GM03348 (cell line): ENCODE results near the gene AVP.

ENCODE experiments used
- DNase-seq: peaks from one replicate; pipeline ENCODE4 v3.0.0; 2012; ENCODE audit warnings: low spot score

Gene AVP

GRCh38 chr20:3109350-3110302, 25.1 kb upstream of the AVP start:
- DNase-seq = no peak

- no peak for DNase-seq
Observed at GRCh38 chr20:3107464-3108025, 23.0 kb upstream of the AVP start.

- no peak for DNase-seq
Observed at GRCh38 chr20:3106658-3107463, 22.3 kb upstream of the AVP start.

GRCh38 chr20:3106185-3106584, 21.7 kb upstream of the AVP start:
- DNase-seq = no peak

- no peak for DNase-seq
Observed at GRCh38 chr20:3105256-3106137, 21.0 kb upstream of the AVP start.

GRCh38 chr20:3103369-3104032, 19.0 kb upstream of the AVP start:
- no peak for DNase-seq

GRCh38 chr20:3102575-3103368, 18.2 kb upstream of the AVP start:
- DNase-seq = no peak

- DNase-seq = no peak
Observed at GRCh38 chr20:3101737-3102574, 17.4 kb upstream of the AVP start.

- DNase-seq = no peak
Observed at GRCh38 chr20:3101251-3101650, 16.7 kb upstream of the AVP start.

GRCh38 chr20:3100480-3100879, 16.0 kb upstream of the AVP start:
- no peak for DNase-seq

- DNase-seq = no peak
Observed at GRCh38 chr20:3094848-3095629, 10.5 kb upstream of the AVP start.

- no peak for DNase-seq
Observed at GRCh38 chr20:3093861-3094361, 9.4 kb upstream of the AVP start.

- DNase-seq = no peak
Observed at GRCh38 chr20:3092611-3093379, 8.3 kb upstream of the AVP start.

GRCh38 chr20:3090565-3090964, 6.0 kb upstream of the AVP start:
- DNase-seq = no peak

GRCh38 chr20:3088031-3088430, 3.5 kb upstream of the AVP start:
- DNase-seq = no peak

- no peak for DNase-seq
Observed at GRCh38 chr20:3085571-3086072, 1.1 kb upstream of the AVP start.

GRCh38 chr20:3084986-3085360, 449 bp upstream of the AVP start:
- no peak for DNase-seq
